ENCODE results near the gene TARS2.

Gene TARS2

GRCh38 chr1:150551051-150551783 is 64.0 kb downstream of the TARS2 start:
- no peak for DNase-seq (ENCODE audit: extremely low read depth, low read depth)
- no peak for TF ChIP-seq CTCF (IDR thresholded peaks at IDR 0.05; ENCODE audit: low read depth, low read length, missing control alignments)
- no peak overlapping the region for H3K4me3 ChIP-seq (replicated peaks; ENCODE audit: low read depth, low read length)

- H3K4me3 ChIP-seq (replicated peaks; ENCODE audit: low read depth, low read length), result no peak overlapping the region
- DNase-seq (ENCODE audit: extremely low read depth, low read depth), result no peak
- no peak for TF ChIP-seq CTCF (IDR thresholded peaks at IDR 0.05; ENCODE audit: low read depth, low read length, missing control alignments)
Observed at GRCh38 chr1:150551784-150552127, 64.5 kb downstream of the TARS2 start.

GRCh38 chr1:150552128-150552910 is 65.1 kb downstream of the TARS2 start:
- no peak overlapping the region for H3K4me3 ChIP-seq (replicated peaks; ENCODE audit: low read depth, low read length)
- no peak for DNase-seq (ENCODE audit: extremely low read depth, low read depth)
- no peak for TF ChIP-seq CTCF (IDR thresholded peaks at IDR 0.05; ENCODE audit: low read depth, low read length, missing control alignments)

GRCh38 chr1:150552911-150553289 is 65.7 kb downstream of the TARS2 start:
- TF ChIP-seq CTCF (IDR thresholded peaks at IDR 0.05; ENCODE audit: low read depth, low read length, missing control alignments), result no peak
- no peak overlapping the region for H3K4me3 ChIP-seq (replicated peaks; ENCODE audit: low read depth, low read length)
- DNase-seq (ENCODE audit: extremely low read depth, low read depth), result no peak

GRCh38 chr1:150553392-150554085 is 66.3 kb downstream of the TARS2 start:
- no peak for DNase-seq (ENCODE audit: extremely low read depth, low read depth)
- no peak overlapping the region for H3K4me3 ChIP-seq (replicated peaks; ENCODE audit: low read depth, low read length)
- TF ChIP-seq CTCF (IDR thresholded peaks at IDR 0.05; ENCODE audit: low read depth, low read length, missing control alignments), result no peak

- TF ChIP-seq CTCF (IDR thresholded peaks at IDR 0.05; ENCODE audit: low read depth, low read length, missing control alignments), result no peak
- H3K4me3 ChIP-seq (replicated peaks; ENCODE audit: low read depth, low read length), result no peak overlapping the region
- DNase-seq (ENCODE audit: extremely low read depth, low read depth), result no peak
Observed at GRCh38 chr1:150554086-150554452, 66.8 kb downstream of the TARS2 start.

All from HFF-Myc (cell line).